Upper lobe of left lung (tissue), 6 donors: ENCODE results near the gene PADI1. TPM values are rescaled to one million over a fixed set of nuclear protein-coding genes. Genes with fewer than 3 reads are reported as not detected.

Experiments used
- ATAC-seq, 2 donors: fragments of 200-7000 bp; cut with Tn5 transposase; one replicate each; pipeline ENCODE4 v1.9.1; 2022; ENCODE audit warnings: mild to moderate bottlenecking in 2 of 2, moderate library complexity in 2 of 2; ENCODE audit not compliant: low FRiP score in 2 of 2
- DNase-seq, 2 donors: peaks; one replicate each; pipeline ENCODE4 v3.0.0-alpha.2; 2019 to 2020
- H3K27ac ChIP-seq, 4 donors: fragments of 200-600 bp; sonication (generic); one replicate each; pipeline ENCODE4 v1.5.1; 2016 to 2019
- H3K27me3 ChIP-seq, 4 donors: fragments of 200-600 bp; sonication (generic); one replicate each; pipeline ENCODE4 v1.5.1; 2017 to 2019
- H3K36me3 ChIP-seq, 4 donors: fragments of 200-600 bp; sonication (generic); one replicate each; pipeline ENCODE4 v1.5.1; 2016 to 2019
- H3K4me1 ChIP-seq, 4 donors: fragments of 200-600 bp; sonication (generic); one replicate each; pipeline ENCODE4 v1.5.1; 2018 to 2019
- H3K4me3 ChIP-seq, 4 donors: fragments of 200-600 bp; sonication (generic); one replicate each; pipeline ENCODE4 v1.5.1; 2017 to 2019; ENCODE audit warnings: mild to moderate bottlenecking in 2 of 4, moderate library complexity in 1 of 4
- H3K9me3 ChIP-seq, 4 donors: fragments of 200-600 bp; sonication (generic); one replicate each; pipeline ENCODE4 v1.5.1; 2018 to 2019
- CTCF ChIP-seq, 6 experiments: fragments of 450-650 bp in 4 of 6; fragments of 200-600 bp in 2 of 6; sonication (generic) in 2 of 6; IDR thresholded peaks; one replicate each; pipeline ENCODE4 v1.5.1; 2016 to 2019; ENCODE audit warnings: antibody characterized with exemption in 6 of 6
- EP300 ChIP-seq, 4 donors: sonication (generic); formaldehyde crosslinking; IDR thresholded peaks; one replicate each; pipeline ENCODE4 v1.5.1; 2017; ENCODE audit warnings: antibody characterized with exemption in 4 of 4, control low read depth in 2 of 4
- POLR2A ChIP-seq, 4 donors: fragments of 450-650 bp; IDR thresholded peaks; one replicate each; pipeline ENCODE4 v1.5.1; 2016 to 2017; ENCODE audit warnings: antibody characterized with exemption in 4 of 4, mild to moderate bottlenecking in 2 of 4
- POLR2AphosphoS5 ChIP-seq, 2 donors: sonication (generic); formaldehyde crosslinking; IDR thresholded peaks; one replicate each; pipeline ENCODE4 v1.5.1; 2017; ENCODE audit warnings: antibody characterized with exemption in 2 of 2
- WGBS, 2 donors: methylation state at CpG; one replicate each; pipeline ENCODE4 v1.1.5; 2017 to 2018; 5-methylcytosine and 5-hydroxymethylcytosine counted together
- total RNA-seq, 6 donors: library from RNA; depleted of rRNA in 4 of 6; stranded (reverse); fragments of >200 nt in 4 of 6; gene quantifications; one replicate each; pipeline versions ENCODE4 v1.1.0 to v1.2.1, GENCODE V29; 2016 to 2021
- donor health status: DM: no; HTN: no; CAD: no; lungs with moderate emphysema.
- donor health status: DM: no; HTN: yes; CAD: no; lungs with severe emphysema.

PADI1 gene
- total RNA-seq, 6 donors from 2014 or later = not detected

GRCh38 chr1:17232759-17233661, 28.1 kb downstream of the PADI1 start:
- no peaks in the 10 kb centered on the region for H3K36me3 ChIP-seq
- ATAC-seq (no peak), DNase-seq (no peak)
- H3K4me3 ChIP-seq = no peak overlapping the region
- H3K4me1 ChIP-seq = peaks cover 0 to 4% (median 0%) of the 10 kb centered on the region in 4 donors
- TF ChIP-seq EP300 (IDR thresholded peaks at IDR 0.05) (no peak), POLR2A (IDR thresholded peaks at IDR 0.05) (no peak), CTCF (IDR thresholded peaks at IDR 0.05) (no peak)
- H3K27ac ChIP-seq = no peak overlapping the region
- no peaks in the 10 kb centered on the region for H3K27me3 ChIP-seq
- 70 to 77% methylated on average over 17 to 22 of the region's 22 CpGs for WGBS, 2 donors
- no peaks in the 10 kb centered on the region for H3K9me3 ChIP-seq

GRCh38 chr1:17233675-17234320, 28.9 kb downstream of the PADI1 start:
- Histone ChIP-seq H3K27ac (no peak overlapping the region), H3K27me3 (no peaks in the 10 kb centered on the region), H3K9me3 (no peaks in the 10 kb centered on the region), H3K36me3 (no peaks in the 10 kb centered on the region), H3K4me1 (peaks cover 0 to 4% (median 0%) of the 10 kb centered on the region in 4 donors), H3K4me3 (no peak overlapping the region)
- DNase-seq = peak in 1 of 2 donors; percentile 72
- ATAC-seq = peak; percentile 60 to 72
- WGBS, 2 donors = 38% methylated on average over 6 of the region's 6 CpGs; no CpG with 5 or more reads in 1 of the 2 donors
- TF ChIP-seq CTCF (IDR thresholded peaks at IDR 0.05) (no peak), EP300 (IDR thresholded peaks at IDR 0.05) (no peak), POLR2AphosphoS5 (IDR thresholded peaks at IDR 0.05) (no peak), POLR2A (IDR thresholded peaks at IDR 0.05) (peak in 1 of 4 donors; percentile 22)

GRCh38 chr1:17234405-17234804, 29.5 kb downstream of the PADI1 start:
- Histone ChIP-seq H3K9me3 (no peaks in the 10 kb centered on the region), H3K27me3 (no peaks in the 10 kb centered on the region), H3K36me3 (no peaks in the 10 kb centered on the region), H3K4me1 (peaks cover 0 to 4% (median 0%) of the 10 kb centered on the region in 4 donors), H3K4me3 (no peak overlapping the region), H3K27ac (no peak overlapping the region)
- no peak for DNase-seq
- no peak for ATAC-seq
- WGBS, 2 donors = 86 to 100% methylated on average over 1 of the region's 1 CpG
- TF ChIP-seq POLR2AphosphoS5 (IDR thresholded peaks at IDR 0.05) = no peak
- no peak for TF ChIP-seq EP300 (IDR thresholded peaks at IDR 0.05)
- TF ChIP-seq CTCF (IDR thresholded peaks at IDR 0.05) = no peak
- no peak for TF ChIP-seq POLR2A (IDR thresholded peaks at IDR 0.05)

- ATAC-seq (no peak), DNase-seq (no peak)
- H3K36me3 ChIP-seq = no peaks in the 10 kb centered on the region
- 76 to 80% methylated on average over 8 to 9 of the region's 9 CpGs for WGBS, 2 donors
- H3K4me1 ChIP-seq = peaks cover 0 to 4% (median 0%) of the 10 kb centered on the region in 4 donors
- H3K9me3 ChIP-seq = no peaks in the 10 kb centered on the region
- no peak overlapping the region for H3K4me3 ChIP-seq
- TF ChIP-seq EP300 (IDR thresholded peaks at IDR 0.05) = no peak
- H3K27me3 ChIP-seq = no peaks in the 10 kb centered on the region
- no peak overlapping the region for H3K27ac ChIP-seq
These were observed 30.4 kb downstream of the PADI1 start for GRCh38 chr1:17235135-17235885.
